Astrocyte (in vitro differentiated cells and primary cell): ENCODE measurements around the gene ZC3HAV1. TPM values are rescaled to one million over a fixed set of nuclear protein-coding genes. Genes with fewer than 3 reads are reported as not detected.

Experiments
- DNase-seq: peaks from one replicate; pipeline ENCODE4 v3.0.0-alpha.2; 2010; ENCODE audit warnings: low read depth
- FAIRE-seq: peaks from 2 replicates; lab custom pipeline; 2011; peaks lifted over from hg19 to GRCh38; lab: Jason Lieb, UNC
- H2AFZ ChIP-seq: 2 replicates; pipeline ENCODE4 v1.6.0; 2012; ENCODE audit warnings: low read depth, low read length, inconsistent platforms
- H3K27ac ChIP-seq: 2 replicates; pipeline ENCODE4 v1.5.1; 2011; ENCODE audit warnings: low read depth, low read length, inconsistent platforms
- H3K27me3 ChIP-seq: 2 replicates; pipeline ENCODE4 v1.6.0; 2011; ENCODE audit warnings: low read length, inconsistent platforms; ENCODE audit not compliant: insufficient read depth
- H3K36me3 ChIP-seq: 2 replicates; pipeline ENCODE4 v1.5.1; 2011; ENCODE audit warnings: low read length, inconsistent platforms; ENCODE audit not compliant: insufficient read depth
- H3K4me1 ChIP-seq: 2 replicates; pipeline ENCODE4 v1.5.1; 2011; ENCODE audit warnings: low read length, inconsistent platforms; ENCODE audit not compliant: insufficient read depth
- H3K4me2 ChIP-seq: 2 replicates; pipeline ENCODE4 v1.6.0; 2012; ENCODE audit warnings: low read length, inconsistent platforms
- H3K4me3 ChIP-seq: 2 replicates; pipeline ENCODE4 v1.5.1; 2011; ENCODE audit warnings: low read depth, mild to moderate bottlenecking, low read length, inconsistent platforms; ENCODE audit not compliant: insufficient read depth
- H3K79me2 ChIP-seq: 2 replicates; pipeline ENCODE4 v1.6.0; 2012; ENCODE audit warnings: mild to moderate bottlenecking, low read length, inconsistent platforms; ENCODE audit not compliant: insufficient read depth
- H3K9ac ChIP-seq: 2 replicates; pipeline ENCODE4 v1.6.0; 2012; ENCODE audit warnings: mild to moderate bottlenecking, low read length, inconsistent platforms
- H3K9me3 ChIP-seq: 2 replicates; pipeline ENCODE4 v1.5.1; 2012; ENCODE audit warnings: low read depth, mild to moderate bottlenecking, low read length, inconsistent platforms; ENCODE audit not compliant: insufficient read depth
- H4K20me1 ChIP-seq: 2 replicates; pipeline ENCODE4 v1.6.0; 2012; ENCODE audit warnings: low read length, inconsistent platforms; ENCODE audit not compliant: insufficient read depth
- H3K27ac Mint-ChIP-seq: one replicate; pipeline ENCODE4 v1.8.0; 2021; ENCODE audit warnings: mild to moderate bottlenecking, mixed read lengths; ENCODE audit not compliant: unreplicated experiment
- H3K27me3 Mint-ChIP-seq: one replicate; pipeline ENCODE4 v1.8.0; 2021; ENCODE audit warnings: low read depth, mixed read lengths; ENCODE audit not compliant: unreplicated experiment
- H3K36me3 Mint-ChIP-seq: one replicate; pipeline ENCODE4 v1.8.0; 2021; ENCODE audit warnings: low read depth, mixed read lengths; ENCODE audit not compliant: unreplicated experiment
- H3K4me1 Mint-ChIP-seq: one replicate; pipeline ENCODE4 v1.8.0; 2021; ENCODE audit warnings: low read depth, mixed read lengths; ENCODE audit not compliant: unreplicated experiment
- H3K4me3 Mint-ChIP-seq: one replicate; pipeline ENCODE4 v1.8.0; 2021; ENCODE audit warnings: mild to moderate bottlenecking, moderate library complexity, mixed read lengths; ENCODE audit not compliant: unreplicated experiment
- H3K9me3 Mint-ChIP-seq: one replicate; pipeline ENCODE4 v1.8.0; 2021; ENCODE audit warnings: mild to moderate bottlenecking, mixed read lengths; ENCODE audit not compliant: unreplicated experiment
- CTCF ChIP-seq: IDR thresholded peaks from 2 replicates; pipeline ENCODE4 v1.5.1; 2011; ENCODE audit warnings: low read depth, mild to moderate bottlenecking, inconsistent platforms, low read length, moderate library complexity; ENCODE audit not compliant: insufficient read depth
- EZH2 ChIP-seq: IDR thresholded peaks from 2 replicates; pipeline ENCODE4 v1.6.1; 2012; ENCODE audit warnings: mild to moderate bottlenecking, low read length, inconsistent platforms; ENCODE audit not compliant: insufficient read depth
- total RNA-seq: library from RNA; stranded (reverse); gene quantifications from 2 replicates; pipeline ENCODE4 v1.2.1, GENCODE V29; 2021

ZC3HAV1 gene
- total RNA-seq, 1 donor from 2014 or later, result 63.8 TPM

- no peaks in the 10 kb centered on the region for H3K27me3 Mint-ChIP-seq
- Histone ChIP-seq H3K9ac (no peak overlapping the region), H3K27me3 (no peaks in the 10 kb centered on the region), H3K4me2 (no peak overlapping the region), H4K20me1 (no peaks in the 10 kb centered on the region), H3K79me2 (no peaks in the 10 kb centered on the region), H3K27ac (no peak overlapping the region), H3K4me3 (no peak overlapping the region), H3K9me3 (no peaks in the 10 kb centered on the region), H3K4me1 (peaks cover 4% of the 10 kb centered on the region), H3K36me3 (no peaks in the 10 kb centered on the region), H2AFZ (no peak overlapping the region)
- no peak overlapping the region for H3K27ac Mint-ChIP-seq
- TF ChIP-seq CTCF, result no peak
- no peak for TF ChIP-seq EZH2
- peaks cover 11% of the 10 kb centered on the region for H3K4me1 Mint-ChIP-seq
- H3K9me3 Mint-ChIP-seq, result peaks cover 3% of the 10 kb centered on the region
- no peak for FAIRE-seq
- no peak overlapping the region for H3K4me3 Mint-ChIP-seq
- DNase-seq, result no peak
- peaks cover 1% of the 10 kb centered on the region for H3K36me3 Mint-ChIP-seq
These were observed 8.2 kb upstream of the ZC3HAV1 start for GRCh38 chr7:139117599-139118233.

GRCh38 chr7:139116999-139117398 is 7.5 kb upstream of the ZC3HAV1 start:
- no peak overlapping the region for H3K9ac ChIP-seq
- no peak for TF ChIP-seq CTCF
- TF ChIP-seq EZH2, result no peak
- H3K4me3 ChIP-seq, result no peak overlapping the region
- no peaks in the 10 kb centered on the region for H3K27me3 ChIP-seq
- Mint-ChIP-seq H3K27ac (no peak overlapping the region), H3K9me3 (peaks cover 3% of the 10 kb centered on the region), H3K36me3 (peaks cover 2% of the 10 kb centered on the region), H3K4me1 (peaks cover 11% of the 10 kb centered on the region), H3K27me3 (no peaks in the 10 kb centered on the region), H3K4me3 (no peak overlapping the region)
- H3K4me1 ChIP-seq, result peaks cover 4% of the 10 kb centered on the region
- DNase-seq (no peak), FAIRE-seq (no peak)
- H3K36me3 ChIP-seq, result no peaks in the 10 kb centered on the region
- no peak overlapping the region for H3K4me2 ChIP-seq
- H2AFZ ChIP-seq, result no peak overlapping the region
- no peaks in the 10 kb centered on the region for H3K79me2 ChIP-seq
- H3K27ac ChIP-seq, result no peak overlapping the region
- H4K20me1 ChIP-seq, result no peaks in the 10 kb centered on the region
- no peaks in the 10 kb centered on the region for H3K9me3 ChIP-seq

GRCh38 chr7:139115104-139115503 is 5.6 kb upstream of the ZC3HAV1 start:
- TF ChIP-seq EZH2, result no peak
- TF ChIP-seq CTCF, result no peak
- Histone ChIP-seq H3K36me3 (no peaks in the 10 kb centered on the region), H3K9me3 (no peaks in the 10 kb centered on the region), H2AFZ (no peak overlapping the region), H4K20me1 (no peaks in the 10 kb centered on the region), H3K4me1 (peaks cover 4% of the 10 kb centered on the region), H3K79me2 (no peaks in the 10 kb centered on the region), H3K4me3 (no peak overlapping the region), H3K27ac (no peak overlapping the region), H3K4me2 (no peak overlapping the region), H3K9ac (no peak overlapping the region), H3K27me3 (no peaks in the 10 kb centered on the region)
- Mint-ChIP-seq H3K9me3 (peaks cover 3% of the 10 kb centered on the region), H3K4me1 (peaks cover 13% of the 10 kb centered on the region), H3K4me3 (no peak overlapping the region), H3K36me3 (peaks cover 2% of the 10 kb centered on the region), H3K27me3 (no peaks in the 10 kb centered on the region), H3K27ac (no peak overlapping the region)
- DNase-seq, result no peak
- FAIRE-seq, result no peak
